Measurements from ENCODE around the gene DSEL. TPM values are rescaled to one million over a fixed set of nuclear protein-coding genes. Genes with fewer than 3 reads are reported as not detected.

The DSEL gene
- total and polyA plus RNA-seq, 7 experiments from 2014 or later: 0.23 to 1.1 (median 0.73) TPM; not detected in 1

GRCh38 chr18:67509741-67510391 is 6.7 kb downstream of the DSEL start:
- Histone ChIP-seq H3K27me3 (ENCODE audit: control insufficient read depth in 2 of 2, insufficient read depth in 2 of 2, low read length in 2 of 2) (no peaks in the 10 kb centered on the region), H3K4me1 (ENCODE audit: control insufficient read depth in 2 of 2, insufficient read depth in 2 of 2, low read length in 2 of 2) (no peaks in the 10 kb centered on the region), H3K9me3 (ENCODE audit: control insufficient read depth in 2 of 3, low read length in 3 of 3) (no peaks in the 10 kb centered on the region), H3K4me3 (ENCODE audit: low read length) (no peak overlapping the region), H3K36me3 (ENCODE audit: control insufficient read depth in 2 of 3, insufficient read depth in 3 of 3, low read length in 3 of 3) (no peaks in the 10 kb centered on the region), H3K27ac (ENCODE audit: low read depth, low read length) (no peak overlapping the region)
- intact Hi-C loops (cut with micrococcal nuclease): no loop called here
- ChIA-PET CTCF (no interaction called here), POLR2A (no interaction called here)
- Mint-ChIP-seq H3K36me3 (no peaks in the 10 kb centered on the region), H3K27me3 (peaks cover 0 to 13% (median 0%) of the 10 kb centered on the region in 5 donors), H3K4me1 (peaks cover 0 to 5% (median 0%) of the 10 kb centered on the region in 7 donors), H3K4me3 (no peak overlapping the region), H3K9me3 (no peaks in the 10 kb centered on the region), H3K27ac (no peak overlapping the region)
- DNase-seq (no peak), ATAC-seq (no peak)

- intact Hi-C loops (cut with micrococcal nuclease): no loop called here
- no peak overlapping the region for H3K27ac Mint-ChIP-seq
- no peaks in the 10 kb centered on the region for H3K4me1 ChIP-seq (ENCODE audit: control insufficient read depth in 2 of 2, insufficient read depth in 2 of 2, low read length in 2 of 2)
- no peak for ATAC-seq
- no peaks in the 10 kb centered on the region for H3K27me3 ChIP-seq (ENCODE audit: control insufficient read depth in 2 of 2, insufficient read depth in 2 of 2, low read length in 2 of 2)
- H3K4me3 ChIP-seq (ENCODE audit: low read length): no peak overlapping the region
- DNase-seq: no peak
- no peaks in the 10 kb centered on the region for H3K9me3 ChIP-seq (ENCODE audit: control insufficient read depth in 2 of 3, low read length in 3 of 3)
- no peaks in the 10 kb centered on the region for H3K4me1 Mint-ChIP-seq
- H3K27ac ChIP-seq (ENCODE audit: low read depth, low read length): no peak overlapping the region
- H3K4me3 Mint-ChIP-seq: no peak overlapping the region
- H3K36me3 ChIP-seq (ENCODE audit: control insufficient read depth in 2 of 3, insufficient read depth in 3 of 3, low read length in 3 of 3): no peaks in the 10 kb centered on the region
- ChIA-PET POLR2A (no interaction called here), CTCF (no interaction called here)
- no peaks in the 10 kb centered on the region for H3K9me3 Mint-ChIP-seq
- no peaks in the 10 kb centered on the region for H3K36me3 Mint-ChIP-seq
- no peaks in the 10 kb centered on the region for H3K27me3 Mint-ChIP-seq
Measured at GRCh38 chr18:67508146-67508545, 8.4 kb downstream of the DSEL start.

- no peak for ATAC-seq
- POLR2A ChIA-PET: no interaction called here
Measured at GRCh38 chr18:67504739-67505138, 11.8 kb downstream of the DSEL start.

GRCh38 chr18:67500522-67501205 is 15.9 kb downstream of the DSEL start:
- no peak overlapping the region for H3K27ac ChIP-seq (ENCODE audit: low read depth, low read length)
- H3K27me3 Mint-ChIP-seq: peaks cover 0 to 16% (median 0%) of the 10 kb centered on the region in 5 donors
- H3K27ac Mint-ChIP-seq: no peak overlapping the region
- H3K27me3 ChIP-seq (ENCODE audit: control insufficient read depth in 2 of 2, insufficient read depth in 2 of 2, low read length in 2 of 2): no peaks in the 10 kb centered on the region
- no peaks in the 10 kb centered on the region for H3K9me3 ChIP-seq (ENCODE audit: control insufficient read depth in 2 of 3, low read length in 3 of 3)
- POLR2A ChIA-PET: no interaction called here
- CTCF ChIA-PET: no interaction called here
- intact Hi-C loops (cut with micrococcal nuclease): no loop called here
- DNase-seq (no peak), ATAC-seq (no peak)
- H3K36me3 Mint-ChIP-seq: no peaks in the 10 kb centered on the region
- H3K36me3 ChIP-seq (ENCODE audit: control insufficient read depth in 2 of 3, insufficient read depth in 3 of 3, low read length in 3 of 3): no peaks in the 10 kb centered on the region
- H3K4me3 ChIP-seq (ENCODE audit: low read length): no peak overlapping the region
- H3K4me3 Mint-ChIP-seq: no peak overlapping the region
- no peaks in the 10 kb centered on the region for H3K4me1 ChIP-seq (ENCODE audit: control insufficient read depth in 2 of 2, insufficient read depth in 2 of 2, low read length in 2 of 2)
- H3K9me3 Mint-ChIP-seq: peaks cover 0 to 8% (median 2%) of the 10 kb centered on the region in 11 donors
- H3K4me1 Mint-ChIP-seq: no peaks in the 10 kb centered on the region

More at GRCh38 chr18:67504739-67505138, 11.8 kb downstream of the DSEL start:
- DNase-seq: no peak
- no peak overlapping the region for H3K4me3 ChIP-seq (ENCODE audit: low read length)
- Mint-ChIP-seq H3K4me1 (no peaks in the 10 kb centered on the region), H3K4me3 (no peak overlapping the region), H3K9me3 (no peaks in the 10 kb centered on the region), H3K27ac (no peak overlapping the region), H3K36me3 (no peaks in the 10 kb centered on the region), H3K27me3 (peaks cover 0 to 12% (median 0%) of the 10 kb centered on the region in 5 donors)
- CTCF ChIA-PET: no interaction called here
- H3K36me3 ChIP-seq (ENCODE audit: control insufficient read depth in 2 of 3, insufficient read depth in 3 of 3, low read length in 3 of 3): no peaks in the 10 kb centered on the region
- H3K27me3 ChIP-seq (ENCODE audit: control insufficient read depth in 2 of 2, insufficient read depth in 2 of 2, low read length in 2 of 2): no peaks in the 10 kb centered on the region
- H3K4me1 ChIP-seq (ENCODE audit: control insufficient read depth in 2 of 2, insufficient read depth in 2 of 2, low read length in 2 of 2): no peaks in the 10 kb centered on the region
- no peaks in the 10 kb centered on the region for H3K9me3 ChIP-seq (ENCODE audit: control insufficient read depth in 2 of 3, low read length in 3 of 3)
- intact Hi-C loops (cut with micrococcal nuclease): no loop called here
- H3K27ac ChIP-seq (ENCODE audit: low read depth, low read length): no peak overlapping the region

GRCh38 chr18:67496469-67496868 is 20.1 kb downstream of the DSEL start:
- no peak overlapping the region for H3K27ac Mint-ChIP-seq
- ATAC-seq: no peak
- Histone ChIP-seq H3K36me3 (ENCODE audit: control insufficient read depth in 2 of 3, insufficient read depth in 3 of 3, low read length in 3 of 3) (no peaks in the 10 kb centered on the region), H3K27ac (ENCODE audit: low read depth, low read length) (no peak overlapping the region), H3K27me3 (ENCODE audit: control insufficient read depth in 2 of 2, insufficient read depth in 2 of 2, low read length in 2 of 2) (no peaks in the 10 kb centered on the region), H3K4me1 (ENCODE audit: control insufficient read depth in 2 of 2, insufficient read depth in 2 of 2, low read length in 2 of 2) (no peaks in the 10 kb centered on the region), H3K9me3 (ENCODE audit: control insufficient read depth in 2 of 3, low read length in 3 of 3) (no peaks in the 10 kb centered on the region), H3K4me3 (ENCODE audit: low read length) (no peak overlapping the region)
- no peaks in the 10 kb centered on the region for H3K36me3 Mint-ChIP-seq
- H3K4me3 Mint-ChIP-seq: no peak overlapping the region
- ChIA-PET CTCF (interaction anchor here (0.6 kb wide), 1 partner anchor 1061 kb away, joined by 4 read pairs; no protein-coding TSS in a partner anchor), POLR2A (no interaction called here)
- H3K4me1 Mint-ChIP-seq: no peaks in the 10 kb centered on the region
- peaks cover 0 to 28% (median 5%) of the 10 kb centered on the region in 5 donors for H3K27me3 Mint-ChIP-seq
- no peak for DNase-seq
- intact Hi-C loops (cut with micrococcal nuclease): no loop called here
- H3K9me3 Mint-ChIP-seq: peaks cover 0 to 8% (median 2%) of the 10 kb centered on the region in 11 donors

GRCh38 chr18:67486534-67486933 is 30.0 kb downstream of the DSEL start:
- Histone ChIP-seq H3K27me3 (ENCODE audit: control insufficient read depth in 2 of 2, insufficient read depth in 2 of 2, low read length in 2 of 2) (no peaks in the 10 kb centered on the region), H3K4me3 (ENCODE audit: low read length) (no peak overlapping the region), H3K27ac (ENCODE audit: low read depth, low read length) (no peak overlapping the region), H3K36me3 (ENCODE audit: control insufficient read depth in 2 of 3, insufficient read depth in 3 of 3, low read length in 3 of 3) (no peaks in the 10 kb centered on the region), H3K9me3 (ENCODE audit: control insufficient read depth in 2 of 3, low read length in 3 of 3) (no peaks in the 10 kb centered on the region), H3K4me1 (ENCODE audit: control insufficient read depth in 2 of 2, insufficient read depth in 2 of 2, low read length in 2 of 2) (no peaks in the 10 kb centered on the region)
- DNase-seq: no peak
- intact Hi-C loops (cut with micrococcal nuclease): no loop called here
- no peaks in the 10 kb centered on the region for H3K36me3 Mint-ChIP-seq
- H3K9me3 Mint-ChIP-seq: no peaks in the 10 kb centered on the region
- H3K4me3 Mint-ChIP-seq: no peak overlapping the region
- no peak for ATAC-seq
- H3K4me1 Mint-ChIP-seq: no peaks in the 10 kb centered on the region
- ChIA-PET POLR2A (no interaction called here), CTCF (no interaction called here)
- H3K27ac Mint-ChIP-seq: no peak overlapping the region
- peaks cover 0 to 12% (median 6%) of the 10 kb centered on the region in 5 donors for H3K27me3 Mint-ChIP-seq

GRCh38 chr18:67485655-67486054 is 30.9 kb downstream of the DSEL start:
- no peaks in the 10 kb centered on the region for H3K9me3 Mint-ChIP-seq
- Histone ChIP-seq H3K27me3 (ENCODE audit: control insufficient read depth in 2 of 2, insufficient read depth in 2 of 2, low read length in 2 of 2) (no peaks in the 10 kb centered on the region), H3K4me1 (ENCODE audit: control insufficient read depth in 2 of 2, insufficient read depth in 2 of 2, low read length in 2 of 2) (no peaks in the 10 kb centered on the region), H3K27ac (ENCODE audit: low read depth, low read length) (no peak overlapping the region), H3K36me3 (ENCODE audit: control insufficient read depth in 2 of 3, insufficient read depth in 3 of 3, low read length in 3 of 3) (no peaks in the 10 kb centered on the region), H3K4me3 (ENCODE audit: low read length) (no peak overlapping the region), H3K9me3 (ENCODE audit: control insufficient read depth in 2 of 3, low read length in 3 of 3) (no peaks in the 10 kb centered on the region)
- no peak for DNase-seq
- H3K27me3 Mint-ChIP-seq: peaks cover 0 to 12% (median 6%) of the 10 kb centered on the region in 5 donors
- no peak overlapping the region for H3K4me3 Mint-ChIP-seq
- H3K4me1 Mint-ChIP-seq: no peaks in the 10 kb centered on the region
- no peak for ATAC-seq
- no peaks in the 10 kb centered on the region for H3K36me3 Mint-ChIP-seq
- POLR2A ChIA-PET: no interaction called here
- H3K27ac Mint-ChIP-seq: no peak overlapping the region
- CTCF ChIA-PET: no interaction called here
- intact Hi-C loops (cut with micrococcal nuclease): no loop called here
